HG02870 (cell line): Measurements from ENCODE around the gene MSN.
A peak's percentile ranks its signal among the peaks of the same experiment; 100 is the strongest.
"Not testable (repeated sequence)": the region's sequence is repeated elsewhere in the genome, so short reads cannot be mapped to it uniquely, and the experiment has no call there.

ENCODE experiments used
- ATAC-seq: cut with Tn5 transposase; IDR thresholded peaks from one replicate; pipeline ENCODE4 v1.9.1; 2021; ENCODE audit warnings: mild to moderate bottlenecking, moderate library complexity; ENCODE audit not compliant: unreplicated experiment

Gene MSN

GRCh38 chrX:65667503-65668376 is at the start of gene MSN:
TSS of gene MSN (plus strand) at chrX:65667654. CDS start at chrX:65667842, 188 bp downstream.
- peak; percentile 76 for ATAC-seq

DNA sequence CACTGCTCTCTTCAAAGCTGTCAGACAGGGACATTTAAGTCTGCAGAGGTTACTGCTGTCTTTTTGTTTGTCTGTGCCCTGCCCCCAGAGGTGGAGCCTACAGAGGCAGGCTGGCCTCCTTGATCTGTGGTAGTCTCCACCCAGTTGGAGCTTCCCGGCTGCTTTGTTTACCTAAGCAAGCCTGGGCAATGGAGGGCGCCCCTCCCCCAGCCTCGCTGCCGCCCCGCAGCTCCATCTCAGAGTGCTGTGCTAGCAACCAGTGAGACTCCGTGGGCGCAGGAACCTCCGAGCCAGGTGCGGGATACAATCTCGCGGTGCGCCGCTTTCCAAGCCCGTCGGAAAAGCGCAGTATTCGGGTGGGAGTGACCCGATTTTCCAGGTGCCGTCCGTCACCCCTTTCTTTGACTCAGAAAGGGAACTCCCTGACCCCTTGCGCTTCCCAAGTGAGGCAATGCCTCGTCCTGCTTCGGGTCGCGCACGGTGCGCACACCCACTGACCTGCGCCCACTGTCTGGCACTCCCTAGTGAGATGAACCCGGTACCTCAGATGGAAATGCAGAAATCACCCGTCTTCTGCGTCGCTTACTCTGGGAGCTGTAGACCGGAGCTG is 47.3 kb upstream of the MSN start:
- not testable (repeated sequence) for ATAC-seq

DNA sequence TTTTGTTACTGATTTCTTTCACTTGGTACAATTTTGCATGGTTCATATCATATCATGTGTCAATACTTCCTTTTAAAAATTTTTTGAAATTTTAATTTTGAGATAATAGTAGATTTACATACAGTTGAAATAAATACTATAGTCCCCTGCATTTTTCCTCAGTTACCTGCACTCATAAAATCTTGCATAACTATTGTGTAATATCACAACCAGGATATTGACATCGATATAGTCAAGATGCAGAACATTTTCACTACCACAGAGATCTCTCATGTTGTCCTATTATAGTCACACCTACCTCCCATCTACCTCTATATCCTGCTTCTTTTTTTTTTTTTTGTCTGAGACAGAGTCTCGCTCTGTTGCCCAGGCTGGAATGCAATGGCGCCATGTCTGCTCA is 36.7 kb upstream of the MSN start:
- no peak for ATAC-seq

GRCh38 chrX:65633826-65634225 is 33.6 kb upstream of the MSN start:
- no peak for ATAC-seq

- no peak for ATAC-seq
Observed at GRCh38 chrX:65634732-65635131, 32.7 kb upstream of the MSN start.

GRCh38 chrX:65635378-65635777 is 32.1 kb upstream of the MSN start:
- no peak for ATAC-seq

DNA sequence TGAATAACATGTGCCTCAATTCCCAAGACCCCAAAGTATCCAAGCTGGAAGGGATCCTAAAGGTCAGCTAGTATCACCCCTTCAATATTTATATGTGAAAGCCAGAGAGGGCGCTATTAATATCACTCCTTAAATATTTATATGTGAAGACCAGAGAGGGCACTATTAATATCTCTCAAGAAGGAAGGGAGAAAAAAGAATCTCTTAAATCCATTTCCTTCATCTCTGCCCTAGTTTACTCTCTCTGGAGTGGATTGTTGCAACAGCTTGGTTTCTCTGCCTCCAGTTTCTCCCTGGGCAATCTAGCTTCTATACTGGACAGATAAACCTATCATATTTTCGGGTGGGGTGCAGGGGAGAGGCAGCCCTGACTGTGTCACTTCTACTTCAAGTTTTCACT is 31.6 kb upstream of the MSN start:
- no peak for ATAC-seq

DNA sequence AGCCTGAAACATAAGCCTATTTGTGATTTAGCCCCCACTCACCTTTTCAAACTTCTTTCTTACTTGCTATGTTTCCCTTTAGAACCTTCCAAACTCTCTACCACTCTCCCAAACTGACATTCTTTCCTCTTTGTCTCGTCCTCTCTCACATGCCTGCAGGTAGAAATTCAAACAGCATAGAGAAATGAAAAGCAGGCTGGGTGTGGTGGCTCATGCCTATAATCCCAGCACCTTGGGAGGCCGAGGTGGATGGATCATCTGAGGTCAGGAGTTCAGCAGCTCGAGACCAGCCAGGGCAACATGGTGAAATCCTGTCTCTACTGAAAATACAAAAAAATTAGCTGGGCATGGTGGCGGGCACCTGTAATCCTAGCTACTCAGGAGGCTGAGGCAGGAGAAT is 31.2 kb upstream of the MSN start:
- not testable (repeated sequence) for ATAC-seq

DNA sequence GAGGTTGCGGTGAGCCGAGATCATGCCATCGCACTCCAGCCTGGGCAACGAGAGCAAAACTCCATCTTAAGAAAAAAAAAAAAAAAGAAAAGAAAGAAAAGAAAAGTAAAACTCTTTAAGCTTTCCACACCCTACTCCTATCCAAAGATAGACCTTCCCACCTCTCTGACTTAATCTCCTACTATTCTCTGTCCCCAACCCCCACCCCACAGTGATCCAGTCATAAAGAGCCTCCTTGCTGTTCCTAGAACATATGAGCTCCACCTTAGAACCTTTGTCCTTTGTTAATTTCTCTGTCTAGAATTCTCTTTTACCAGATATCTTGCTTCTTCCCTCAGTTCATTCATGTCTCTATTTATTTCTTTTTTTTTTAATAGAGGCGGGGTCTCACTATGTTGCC is 30.1 kb upstream of the MSN start:
- ATAC-seq = no peak

GRCh38 chrX:65642914-65643491 is 24.5 kb upstream of the MSN start:
- ATAC-seq = no peak

- ATAC-seq = no peak
Observed at GRCh38 chrX:65643531-65644052, 23.9 kb upstream of the MSN start.

- no peak for ATAC-seq
Observed at GRCh38 chrX:65644621-65645289, 22.7 kb upstream of the MSN start.

DNA sequence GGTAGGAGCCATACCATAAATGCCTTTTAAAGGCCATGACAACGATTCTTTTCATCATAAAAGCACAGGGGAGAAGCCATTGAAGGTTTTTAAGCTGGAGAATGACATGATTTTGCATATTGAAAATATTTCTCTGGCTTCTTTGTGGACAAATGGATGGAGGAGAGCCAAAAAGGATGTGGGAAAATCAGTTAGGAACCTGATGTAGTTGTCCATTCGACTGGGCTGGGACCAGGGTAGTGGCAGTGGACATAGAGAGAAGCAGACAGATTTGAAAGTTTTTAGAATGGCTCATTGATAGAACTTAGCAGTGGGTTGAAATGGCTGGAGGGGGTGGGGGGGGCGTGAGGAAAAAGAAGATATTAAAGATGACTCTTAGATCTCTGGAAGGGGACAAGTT is 19.7 kb upstream of the MSN start:
- ATAC-seq = no peak

- ATAC-seq = no peak
Observed at GRCh38 chrX:65652098-65652497, 15.4 kb upstream of the MSN start.

DNA sequence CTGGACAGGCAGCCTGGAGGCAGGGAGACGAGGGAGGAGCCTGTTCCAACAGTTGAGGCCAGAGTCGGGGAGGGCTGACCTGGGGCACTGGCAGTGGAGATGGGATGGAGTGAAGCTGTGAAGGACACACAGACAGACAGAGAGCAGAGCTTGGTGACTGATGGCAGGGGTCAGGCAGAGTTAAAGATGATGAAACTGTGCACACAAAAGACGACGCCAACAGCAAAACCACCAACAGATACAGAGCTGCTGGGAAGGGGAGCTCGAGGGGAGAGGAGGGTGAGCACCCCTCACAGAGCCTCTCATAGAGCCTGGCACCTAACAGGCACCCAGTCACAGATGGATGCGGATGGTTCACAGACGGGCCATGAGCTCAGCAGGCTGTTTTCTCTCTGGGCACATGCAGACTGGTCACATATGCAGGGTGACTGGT is 10.4 kb upstream of the MSN start:
- not testable (repeated sequence) for ATAC-seq

DNA sequence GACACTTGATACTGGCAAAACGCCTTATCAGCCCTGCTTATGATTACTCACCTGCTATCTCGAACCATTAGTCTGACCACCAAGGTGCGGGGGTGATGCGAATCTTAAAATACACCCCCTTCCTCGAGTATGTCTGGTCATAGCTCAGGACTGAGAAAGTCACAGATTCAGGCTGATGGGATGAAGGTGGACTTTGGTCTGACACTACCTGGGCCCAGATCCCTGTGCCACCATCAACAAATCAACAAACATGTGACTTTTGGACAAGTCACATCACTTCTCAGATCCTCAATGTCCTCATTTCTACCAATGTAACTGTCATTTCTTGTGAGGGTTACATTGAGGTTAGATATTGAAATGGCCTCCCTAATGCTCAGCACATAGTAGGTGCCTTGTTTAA is 9.8 kb upstream of the MSN start:
- no peak for ATAC-seq

- no peak for ATAC-seq
Observed at GRCh38 chrX:65658229-65658628, 9.2 kb upstream of the MSN start.

DNA sequence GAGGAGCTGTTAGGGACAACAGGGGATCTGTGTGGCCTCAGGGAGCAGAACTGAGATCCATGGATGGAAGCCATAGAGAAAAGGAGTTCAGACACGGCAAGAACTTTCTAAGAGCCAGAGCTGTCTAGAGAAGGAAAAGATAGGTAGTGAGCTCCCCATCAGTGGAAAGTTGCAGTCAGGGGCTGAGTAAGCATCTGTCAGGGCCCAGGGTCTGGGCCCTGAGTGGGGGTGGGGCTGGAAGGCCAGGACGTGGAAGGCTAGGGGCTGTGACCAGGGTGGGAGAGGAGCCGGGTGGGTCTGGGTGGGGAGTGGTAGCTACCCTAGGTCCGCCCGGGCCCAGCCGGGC is 324 bp upstream of the MSN start:
- no peak for ATAC-seq

- ATAC-seq = no peak
Observed at GRCh38 chrX:65668377-65669310, 1.2 kb downstream of the MSN start.

DNA sequence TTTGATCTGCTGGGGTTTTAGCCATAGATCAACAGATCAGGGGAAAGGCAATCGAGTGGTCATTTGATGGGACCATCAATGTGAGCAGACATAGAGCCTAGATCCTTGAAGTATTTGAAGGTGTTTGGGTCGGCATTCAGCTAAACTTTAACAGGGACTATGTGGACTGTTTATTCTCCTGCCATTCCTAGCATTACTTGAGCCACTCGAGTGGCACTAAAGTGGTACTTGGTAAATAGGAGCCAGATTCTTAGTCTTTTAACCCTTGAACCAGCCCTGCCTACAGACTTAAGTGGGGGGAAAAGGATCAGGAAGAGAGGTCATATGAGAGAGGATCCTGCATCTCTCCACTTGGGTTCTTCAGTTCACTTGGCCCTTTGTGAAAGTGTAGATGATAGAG is 3.8 kb downstream of the MSN start:
- ATAC-seq = no peak
